ENCODE measurements around the gene SCUBE1.

SCUBE1 gene

GRCh38 chr22:43202326-43202725 lies 140.8 kb downstream of the SCUBE1 start:
- TF ChIP-seq FOXM1 (IDR thresholded peaks at IDR 0.05; ENCODE audit: borderline replicate concordance, low read depth) (no peak), EGR1 (IDR thresholded peaks at IDR 0.05) (no peak), TCF12 (IDR thresholded peaks at IDR 0.05; ENCODE audit: low read depth) (no peak), EP300 (IDR thresholded peaks at IDR 0.05; ENCODE audit: borderline replicate concordance) (no peak), TAF1 (IDR thresholded peaks at IDR 0.05; ENCODE audit: low read depth) (no peak), CREB1 (IDR thresholded peaks at IDR 0.05; ENCODE audit: low read depth) (no peak), ZBTB7A (IDR thresholded peaks at IDR 0.05; ENCODE audit: low read depth) (no peak), USF1 (IDR thresholded peaks at IDR 0.05) (no peak), RAD21 (IDR thresholded peaks at IDR 0.05; ENCODE audit: low read depth) (no peak), NFIC (IDR thresholded peaks at IDR 0.05) (no peak), TEAD4 (IDR thresholded peaks at IDR 0.05) (no peak), MAX (IDR thresholded peaks at IDR 0.05) (no peak), YY1 (IDR thresholded peaks at IDR 0.05; ENCODE audit: low read depth) (no peak), CEBPB (IDR thresholded peaks at IDR 0.05) (no peak)
- TF ChIP-seq, protein P1, sequence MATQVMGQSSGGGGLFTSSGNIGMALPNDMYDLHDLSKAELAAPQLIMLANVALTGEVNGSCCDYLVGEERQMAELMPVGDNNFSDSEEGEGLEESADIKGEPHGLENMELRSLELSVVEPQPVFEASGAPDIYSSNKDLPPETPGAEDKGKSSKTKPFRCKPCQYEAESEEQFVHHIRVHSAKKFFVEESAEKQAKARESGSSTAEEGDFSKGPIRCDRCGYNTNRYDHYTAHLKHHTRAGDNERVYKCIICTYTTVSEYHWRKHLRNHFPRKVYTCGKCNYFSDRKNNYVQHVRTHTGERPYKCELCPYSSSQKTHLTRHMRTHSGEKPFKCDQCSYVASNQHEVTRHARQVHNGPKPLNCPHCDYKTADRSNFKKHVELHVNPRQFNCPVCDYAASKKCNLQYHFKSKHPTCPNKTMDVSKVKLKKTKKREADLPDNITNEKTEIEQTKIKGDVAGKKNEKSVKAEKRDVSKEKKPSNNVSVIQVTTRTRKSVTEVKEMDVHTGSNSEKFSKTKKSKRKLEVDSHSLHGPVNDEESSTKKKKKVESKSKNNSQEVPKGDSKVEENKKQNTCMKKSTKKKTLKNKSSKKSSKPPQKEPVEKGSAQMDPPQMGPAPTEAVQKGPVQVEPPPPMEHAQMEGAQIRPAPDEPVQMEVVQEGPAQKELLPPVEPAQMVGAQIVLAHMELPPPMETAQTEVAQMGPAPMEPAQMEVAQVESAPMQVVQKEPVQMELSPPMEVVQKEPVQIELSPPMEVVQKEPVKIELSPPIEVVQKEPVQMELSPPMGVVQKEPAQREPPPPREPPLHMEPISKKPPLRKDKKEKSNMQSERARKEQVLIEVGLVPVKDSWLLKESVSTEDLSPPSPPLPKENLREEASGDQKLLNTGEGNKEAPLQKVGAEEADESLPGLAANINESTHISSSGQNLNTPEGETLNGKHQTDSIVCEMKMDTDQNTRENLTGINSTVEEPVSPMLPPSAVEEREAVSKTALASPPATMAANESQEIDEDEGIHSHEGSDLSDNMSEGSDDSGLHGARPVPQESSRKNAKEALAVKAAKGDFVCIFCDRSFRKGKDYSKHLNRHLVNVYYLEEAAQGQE (IDR thresholded peaks at IDR 0.05; ENCODE audit: low read depth), result no peak

DNA sequence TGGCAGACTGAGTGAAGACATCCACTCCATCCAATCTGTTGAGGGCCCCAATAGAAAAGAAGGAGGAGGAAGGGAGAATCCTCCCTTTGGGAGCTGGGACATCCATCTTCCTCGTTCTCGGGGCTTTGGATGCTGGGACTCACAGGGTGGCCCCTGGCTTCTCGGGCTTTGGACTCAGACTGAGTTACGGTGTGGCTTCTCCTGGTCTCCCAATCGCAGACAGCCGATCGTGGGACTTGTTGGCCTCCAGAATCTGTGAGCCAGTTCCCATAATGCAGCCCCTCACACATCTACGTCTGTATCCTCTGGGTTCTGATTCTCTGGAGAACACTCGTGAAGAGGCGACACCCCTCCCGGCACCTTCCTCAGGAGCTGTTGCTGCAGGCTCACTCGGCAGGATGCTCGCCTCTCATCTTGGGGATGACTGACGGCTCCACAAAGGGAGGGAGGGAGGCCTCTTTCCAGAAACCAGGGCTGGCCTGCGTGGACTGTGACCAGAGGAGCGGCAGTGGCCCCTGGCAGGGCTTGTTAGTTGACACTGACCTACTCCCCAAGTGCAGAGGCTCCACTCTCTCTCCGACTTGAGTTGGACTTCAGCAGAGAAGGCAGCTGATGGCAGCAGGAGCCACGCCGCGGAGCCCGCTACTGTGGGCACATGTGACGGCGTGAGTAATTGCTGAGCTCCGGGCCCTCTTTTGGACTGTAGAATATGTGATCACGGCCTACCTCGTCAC lies 141.5 kb downstream of the SCUBE1 start:
- no peak for TF ChIP-seq CEBPB (IDR thresholded peaks at IDR 0.05)
- no peak for TF ChIP-seq EGR1 (IDR thresholded peaks at IDR 0.05)
- TF ChIP-seq FOXM1 (IDR thresholded peaks at IDR 0.05; ENCODE audit: borderline replicate concordance, low read depth), result no peak
- TF ChIP-seq ZBTB7A (IDR thresholded peaks at IDR 0.05; ENCODE audit: low read depth), result no peak
- TF ChIP-seq, protein P1 (IDR thresholded peaks at IDR 0.05; ENCODE audit: low read depth), result no peak
- TF ChIP-seq RAD21 (IDR thresholded peaks at IDR 0.05; ENCODE audit: low read depth), result no peak
- TF ChIP-seq TCF12 (IDR thresholded peaks at IDR 0.05; ENCODE audit: low read depth), result no peak
- TF ChIP-seq MAX (IDR thresholded peaks at IDR 0.05), result no peak

DNA sequence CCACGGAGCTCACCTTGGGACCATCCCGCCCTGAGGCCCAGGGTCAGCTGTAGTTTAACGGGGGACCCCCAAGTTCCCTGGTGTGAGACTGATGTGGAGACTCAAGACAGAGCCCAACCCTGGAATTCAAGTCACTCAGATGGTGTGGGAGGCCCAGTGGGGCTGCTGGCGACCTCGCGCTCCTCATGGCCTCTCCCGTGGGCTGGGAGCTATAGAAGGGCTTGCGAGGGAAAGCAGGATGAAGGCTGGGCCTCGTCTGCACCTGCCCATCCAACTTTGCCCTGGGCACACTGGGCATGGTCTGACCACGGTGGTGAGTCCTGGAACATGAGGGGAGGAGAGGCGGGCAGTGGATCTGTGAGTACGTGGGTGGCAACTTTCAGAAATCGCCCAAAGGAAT lies 142.6 kb downstream of the SCUBE1 start:
- TF ChIP-seq, protein P1 (IDR thresholded peaks at IDR 0.05; ENCODE audit: low read depth), result no peak
- TF ChIP-seq EP300 (IDR thresholded peaks at IDR 0.05; ENCODE audit: borderline replicate concordance), result no peak
- no peak for TF ChIP-seq TEAD4 (IDR thresholded peaks at IDR 0.05)
- TF ChIP-seq USF1 (IDR thresholded peaks at IDR 0.05), result no peak
- no peak for TF ChIP-seq TAF1 (IDR thresholded peaks at IDR 0.05; ENCODE audit: low read depth)
- no peak for TF ChIP-seq FOXM1 (IDR thresholded peaks at IDR 0.05; ENCODE audit: borderline replicate concordance, low read depth)
- TF ChIP-seq NFIC (IDR thresholded peaks at IDR 0.05), result no peak
- no peak for TF ChIP-seq EGR1 (IDR thresholded peaks at IDR 0.05)
- TF ChIP-seq CEBPB (IDR thresholded peaks at IDR 0.05), result no peak
- TF ChIP-seq ZBTB7A (IDR thresholded peaks at IDR 0.05; ENCODE audit: low read depth), result no peak
- TF ChIP-seq RAD21 (IDR thresholded peaks at IDR 0.05; ENCODE audit: low read depth), result no peak
- no peak for TF ChIP-seq YY1 (IDR thresholded peaks at IDR 0.05; ENCODE audit: low read depth)
- TF ChIP-seq TCF12 (IDR thresholded peaks at IDR 0.05; ENCODE audit: low read depth), result no peak

DNA sequence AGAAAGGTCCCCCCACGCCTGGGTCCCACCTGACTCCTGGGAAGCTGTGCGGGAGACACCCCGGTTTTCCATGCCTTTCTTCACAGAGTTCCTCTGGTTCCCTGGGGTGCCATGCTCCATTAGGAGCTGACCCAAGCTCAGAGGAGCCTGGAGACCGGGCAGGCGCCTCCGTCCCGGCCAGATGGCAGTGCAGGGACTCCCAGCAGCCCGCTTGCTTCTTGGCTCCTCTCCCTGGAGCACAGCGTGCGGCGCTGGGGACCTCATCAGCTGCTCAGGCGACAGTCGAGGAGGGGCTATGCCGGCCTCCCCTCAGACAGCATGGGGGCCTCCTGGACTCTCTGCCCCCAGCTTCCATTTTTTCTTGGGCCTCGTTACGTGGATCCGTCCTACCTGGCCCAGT lies 143.1 kb downstream of the SCUBE1 start:
- no peak for TF ChIP-seq NFIC (IDR thresholded peaks at IDR 0.05)
- TF ChIP-seq TEAD4 (IDR thresholded peaks at IDR 0.05), result no peak
- TF ChIP-seq MAX (IDR thresholded peaks at IDR 0.05), result no peak
